Osteoblast (primary cell): ENCODE data around the gene ECEL1. TPM values are rescaled to one million over a fixed set of nuclear protein-coding genes. Genes with fewer than 3 reads are reported as not detected.

ENCODE experiments used
- DNase-seq: peaks from one replicate; pipeline ENCODE4 v3.0.0; 2011; ENCODE audit warnings: low spot score, mixed read lengths; ENCODE audit not compliant: insufficient read length; ENCODE audit errors: missing footprints
- H2AFZ ChIP-seq: 2 replicates; pipeline ENCODE4 v1.6.0; 2011; ENCODE audit warnings: mild to moderate bottlenecking, low read length
- H3K27ac ChIP-seq: 2 replicates; pipeline ENCODE4 v1.5.1; 2011; ENCODE audit warnings: mild to moderate bottlenecking, low read depth, low read length, moderate library complexity
- H3K27me3 ChIP-seq: 2 replicates; pipeline ENCODE4 v1.6.0; 2012; ENCODE audit warnings: mild to moderate bottlenecking, control low read depth, inconsistent platforms, low read length, moderate library complexity; ENCODE audit not compliant: insufficient read depth
- H3K36me3 ChIP-seq: 2 replicates; pipeline ENCODE4 v1.5.1; 2011; ENCODE audit warnings: mild to moderate bottlenecking, low read length, control low read depth, moderate library complexity; ENCODE audit not compliant: insufficient read depth
- H3K4me1 ChIP-seq: 2 replicates; pipeline ENCODE4 v1.5.1; 2011; ENCODE audit warnings: mild to moderate bottlenecking, low read length, control low read depth, moderate library complexity; ENCODE audit not compliant: insufficient read depth
- H3K4me2 ChIP-seq: 2 replicates; pipeline ENCODE4 v1.6.0; 2011; ENCODE audit warnings: mild to moderate bottlenecking, low read length; ENCODE audit not compliant: insufficient read depth
- H3K4me3 ChIP-seq: fragments of 200-600 bp; sonication (generic); 3 replicates; pipeline ENCODE4 v1.5.1; 2012; ENCODE audit warnings: mild to moderate bottlenecking, low read length, inconsistent platforms; ENCODE audit not compliant: insufficient read depth
- H3K79me2 ChIP-seq: 2 replicates; pipeline ENCODE4 v1.6.0; 2012; ENCODE audit warnings: mild to moderate bottlenecking, low read length, control low read depth, inconsistent platforms; ENCODE audit not compliant: insufficient read depth
- H3K9me3 ChIP-seq: 2 replicates; pipeline ENCODE4 v1.5.1; 2011; ENCODE audit warnings: low read depth, low read length, control low read depth
- H4K20me1 ChIP-seq: 2 replicates; pipeline ENCODE4 v1.6.0; 2012; ENCODE audit warnings: mild to moderate bottlenecking, low read length, control low read depth; ENCODE audit not compliant: insufficient read depth
- CTCF ChIP-seq: IDR thresholded peaks from 2 replicates; pipeline ENCODE4 v1.5.1; 2011; ENCODE audit warnings: mild to moderate bottlenecking, low read depth, low read length, moderate library complexity; ENCODE audit errors: extremely low read depth
- total RNA-seq: library from RNA; depleted of rRNA; stranded (reverse); fragments of >200 nt; gene quantifications from 2 replicates; pipeline ENCODE4 v1.2.3, GENCODE V29; 2012

ECEL1 gene
- total RNA-seq, 1 donor = not detected

DNA sequence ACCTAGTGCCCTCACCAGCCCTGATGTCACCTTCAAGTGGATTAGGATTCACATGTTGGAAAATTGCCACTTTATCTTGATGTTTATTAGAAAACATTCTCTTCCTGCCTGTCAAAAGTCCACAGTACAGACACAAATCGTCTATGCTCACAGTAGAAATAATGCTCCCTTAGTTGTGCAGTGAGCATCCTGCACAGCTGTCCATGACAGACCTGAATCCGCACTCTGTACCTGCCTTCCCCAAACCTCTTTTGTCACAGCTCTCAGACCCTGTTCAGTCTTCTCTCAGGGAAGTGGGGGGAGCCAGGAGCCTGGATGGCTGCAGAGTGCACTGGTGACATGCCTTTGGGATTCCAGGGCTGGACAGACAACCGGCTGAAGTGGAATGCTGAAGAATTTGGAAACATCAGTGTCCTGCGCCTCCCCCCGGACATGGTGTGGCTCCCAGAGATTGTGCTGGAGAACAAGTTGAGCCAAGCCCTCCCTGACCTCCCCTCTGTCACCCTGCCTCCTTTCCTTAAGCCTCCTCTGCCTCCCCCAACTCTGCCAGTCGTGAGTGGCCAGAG, 40.4 kb upstream of the ECEL1 start:
- Histone ChIP-seq H3K9me3 (no peaks in the 10 kb centered on the region), H3K36me3 (no peaks in the 10 kb centered on the region), H3K4me3 (no peak overlapping the region), H3K27ac (no peak overlapping the region), H2AFZ (no peak overlapping the region), H3K4me1 (no peaks in the 10 kb centered on the region), H3K79me2 (no peaks in the 10 kb centered on the region), H4K20me1 (no peaks in the 10 kb centered on the region), H3K27me3 (peaks cover 16% of the 10 kb centered on the region), H3K4me2 (no peak overlapping the region)
- no peak for TF ChIP-seq CTCF
- no peak for DNase-seq

DNA sequence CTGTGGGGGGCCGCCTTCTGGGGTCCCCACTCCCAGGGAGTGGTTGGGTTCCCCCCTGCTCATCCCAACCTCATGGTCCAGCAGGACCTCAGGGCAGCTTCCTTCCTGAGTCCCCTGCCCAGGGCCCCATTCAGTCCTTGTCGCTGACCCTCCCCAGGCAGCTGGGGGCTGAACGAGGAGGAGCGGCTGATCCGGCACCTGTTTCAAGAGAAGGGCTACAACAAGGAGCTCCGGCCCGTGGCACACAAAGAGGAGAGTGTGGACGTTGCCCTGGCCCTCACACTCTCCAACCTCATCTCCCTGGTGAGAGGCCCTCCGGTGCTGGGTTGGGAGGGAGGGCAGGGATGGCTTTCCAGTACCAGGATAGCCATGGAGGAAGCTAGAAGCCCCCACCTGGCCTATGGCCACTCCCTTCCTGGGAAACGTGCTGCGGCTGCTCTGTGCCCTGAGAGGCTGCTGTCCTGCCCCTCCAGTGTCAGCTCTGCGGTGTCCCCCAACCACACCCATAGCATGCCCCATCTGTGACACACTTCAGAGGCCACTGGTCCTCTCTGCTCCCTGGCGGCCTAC, 38.8 kb upstream of the ECEL1 start:
- DNase-seq = no peak
- H3K27ac ChIP-seq = no peak overlapping the region

GRCh38 chr2:232525791-232526371, 38.2 kb upstream of the ECEL1 start, which contains the start of gene CHRND:
Gene CHRND (plus strand): TSS chr2:232526160. CDS start chr2:232526216, 56 bp downstream.
- peaks cover 35% of the 10 kb centered on the region for H3K27me3 ChIP-seq
- no peak within 1 kb of the TSS for H3K4me3 ChIP-seq
- H3K36me3 ChIP-seq = no peaks in the 10 kb centered on the region
- no peak within 1 kb of the TSS for H2AFZ ChIP-seq
- H3K4me2 ChIP-seq = no peak within 1 kb of the TSS
- H3K27ac ChIP-seq = no peak within 1 kb of the TSS
- no peaks in the 10 kb centered on the region for H3K9me3 ChIP-seq
- H3K4me1 ChIP-seq = no peaks in the 10 kb centered on the region
- H4K20me1 ChIP-seq = peaks cover 4% of the 10 kb centered on the region
- peak; percentile 96 for DNase-seq
- no peak for TF ChIP-seq CTCF
- no peaks in the 10 kb centered on the region for H3K79me2 ChIP-seq

More for the DNA sequence above, 38.8 kb upstream of the ECEL1 start:
- Histone ChIP-seq H4K20me1 (peaks cover 2% of the 10 kb centered on the region), H3K79me2 (no peaks in the 10 kb centered on the region), H3K36me3 (no peaks in the 10 kb centered on the region), H3K4me2 (no peak overlapping the region), H2AFZ (no peak overlapping the region), H3K9me3 (no peaks in the 10 kb centered on the region), H3K4me1 (no peaks in the 10 kb centered on the region), H3K4me3 (no peak overlapping the region), H3K27me3 (peaks cover 30% of the 10 kb centered on the region)
- no peak for TF ChIP-seq CTCF

GRCh38 chr2:232525199-232525598, 37.6 kb upstream of the ECEL1 start:
- TF ChIP-seq CTCF = no peak
- peaks cover 4% of the 10 kb centered on the region for H4K20me1 ChIP-seq
- no peak overlapping the region for H3K27ac ChIP-seq
- no peak overlapping the region for H3K4me2 ChIP-seq
- DNase-seq = no peak
- H3K36me3 ChIP-seq = no peaks in the 10 kb centered on the region
- no peaks in the 10 kb centered on the region for H3K4me1 ChIP-seq
- H3K4me3 ChIP-seq = no peak overlapping the region
- peaks cover 40% of the 10 kb centered on the region for H3K27me3 ChIP-seq
- H3K9me3 ChIP-seq = no peaks in the 10 kb centered on the region
- H3K79me2 ChIP-seq = no peaks in the 10 kb centered on the region
- H2AFZ ChIP-seq = no peak overlapping the region
